K562 (cell line): Measurements from ENCODE around the gene PIMREG. TPM values are rescaled to one million over a fixed set of nuclear protein-coding genes. Genes with fewer than 3 reads are reported as not detected.

Experiments
- ATAC-seq: fragments of 200-7000 bp; cut with Tn5 transposase; 3 replicates; pipeline ENCODE4 v1.9.1; 2020; ENCODE audit warnings: moderate library complexity
- BruUV-seq: library from RNA; stranded (reverse); fragments of 400-500 nt; replicated peaks from 2 replicates; lab custom pipeline; 2021; lab: Mats Ljungman, UMichigan
- CTCF ChIA-PET: fragments of 300-600 bp; formaldehyde crosslinking; extraction: SDS; loops from one replicate; lab custom pipeline; 2021; ENCODE audit warnings: low intra/inter-chr PET ratio; lab: Yijun Ruan, JAX
- POLR2A ChIA-PET: fragments of 300-600, 350-650 bp; sonication (Branson Sonifier 250); formaldehyde crosslinking; extraction: SDS; loops from one replicate; lab custom pipeline; 2021; ENCODE audit warnings: antibody characterized with exemption, inconsistent platforms; lab: Yijun Ruan, JAX
- DNase-seq, 4 experiments: peaks; one replicate each; pipeline versions ENCODE4 v3.0.0 to v3.0.0-alpha.2; 2011 to 2018; ENCODE audit warnings: low spot score in 3 of 4, mixed read lengths in 3 of 4; ENCODE audit errors: extremely low read depth in 1 of 4
- FAIRE-seq: peaks from 2 replicates; lab custom pipeline; 2011; peaks lifted over from hg19 to GRCh38; lab: Jason Lieb, UNC
- H2AFZ ChIP-seq: 2 replicates; pipeline ENCODE4 v1.6.0; 2011; ENCODE audit warnings: low read depth, low read length, control low read depth, inconsistent platforms
- H3K27ac ChIP-seq: fragments of 200-600 bp; 3 replicates; pipeline ENCODE4 v1.8.0; 2011; ENCODE audit warnings: low read depth, mild to moderate bottlenecking, control low read depth, inconsistent platforms, low read length, moderate library complexity, mixed read lengths; ENCODE audit errors: extremely low read depth
- H3K27me3 ChIP-seq, 2 experiments: fragments of 300-600 bp in 1 of 2; 2 replicates in 1 of 2; 3 replicates in 1 of 2; pipeline versions ENCODE4 v1.6.0 to v1.8.0; 2011; ENCODE audit warnings: inconsistent platforms in 2 of 2, low read length in 2 of 2, mild to moderate bottlenecking in 1 of 2, mixed read lengths in 1 of 2, moderate library complexity in 1 of 2; ENCODE audit not compliant: control insufficient read depth in 2 of 2, insufficient read depth in 2 of 2
- H3K36me3 ChIP-seq: fragments of 300-600 bp; 3 replicates; pipeline ENCODE4 v1.8.0; 2011; ENCODE audit warnings: mild to moderate bottlenecking, low read length, inconsistent platforms; ENCODE audit not compliant: control insufficient read depth, insufficient read depth
- H3K4me1 ChIP-seq, 2 experiments: fragments of 200-600 bp in 1 of 2; replicated peaks in 1 of 2; 2 replicates in 1 of 2; 3 replicates in 1 of 2; pipeline versions ENCODE4 v1.5.1 to v1.8.0; 2011; ENCODE audit warnings: inconsistent platforms in 2 of 2, low read length in 2 of 2, mild to moderate bottlenecking in 1 of 2, mixed read lengths in 1 of 2, moderate library complexity in 1 of 2; ENCODE audit not compliant: control insufficient read depth in 2 of 2, insufficient read depth in 2 of 2
- H3K4me2 ChIP-seq: 2 replicates; pipeline ENCODE4 v1.6.1; 2011; ENCODE audit warnings: low read length, control low read depth, inconsistent platforms, mixed read lengths; ENCODE audit not compliant: insufficient read depth
- H3K4me3 ChIP-seq: fragments of 200-600 bp; sonication (generic), shearing (Covaris generic); 2 replicates; pipeline ENCODE4 v1.5.1; 2016; ENCODE audit warnings: control low read depth, inconsistent platforms
- H3K79me2 ChIP-seq: fragments of 200-600 bp; 3 replicates; pipeline ENCODE4 v1.8.0; 2011; ENCODE audit warnings: low read length, inconsistent platforms; ENCODE audit not compliant: control insufficient read depth, insufficient read depth
- H3K9ac ChIP-seq, 2 experiments: 2 replicates each; pipeline versions ENCODE4 v1.6.0 to v1.6.1; 2011; ENCODE audit warnings: low read depth in 2 of 2, low read length in 2 of 2, control low read depth in 1 of 2, inconsistent platforms in 1 of 2, mild to moderate bottlenecking in 1 of 2, mixed read lengths in 1 of 2; ENCODE audit not compliant: insufficient read depth in 1 of 2
- H3K9me1 ChIP-seq: one replicate; pipeline ENCODE4 v1.6.0; 2011; ENCODE audit warnings: inconsistent platforms, mild to moderate bottlenecking, low read length, moderate library complexity; ENCODE audit not compliant: control insufficient read depth, insufficient read depth
- H3K9me3 ChIP-seq: replicated peaks from 2 replicates; pipeline ENCODE4 v1.5.1; 2011; ENCODE audit warnings: low read depth, low read length, inconsistent platforms; ENCODE audit not compliant: control insufficient read depth, insufficient read depth
- H4K20me1 ChIP-seq: replicated peaks from 2 replicates; pipeline ENCODE4 v1.6.1; 2011; ENCODE audit warnings: low read length, inconsistent platforms, mixed read lengths; ENCODE audit not compliant: control insufficient read depth, insufficient read depth
- AFF1 ChIP-seq, 2 experiments: fragments of 450-650 bp; IDR thresholded peaks; 2 replicates each; pipeline ENCODE4 v1.6.1; 2018; ENCODE audit warnings: mild to moderate bottlenecking in 2 of 2, low read depth in 1 of 2; ENCODE audit not compliant: partially characterized antibody in 2 of 2
- CCNT2 ChIP-seq: IDR thresholded peaks from 2 replicates; pipeline ENCODE4 v1.6.1; 2011; ENCODE audit warnings: borderline replicate concordance, low read depth, mild to moderate bottlenecking, moderate library complexity, mixed read lengths, low read length; ENCODE audit not compliant: insufficient read length; ENCODE audit errors: extremely low read depth
- HDGF ChIP-seq: fragments of 450-650 bp; IDR thresholded peaks from 2 replicates; pipeline ENCODE4 v1.6.1; 2016
- HMBOX1 ChIP-seq: sonication (generic); IDR thresholded peaks from 2 replicates; pipeline ENCODE4 v1.6.1; 2016
- PRDM10 ChIP-seq: fragments of 450-650 bp; IDR thresholded peaks from 2 replicates; pipeline ENCODE4 v1.6.1; 2018; ENCODE audit not compliant: partially characterized antibody
- RB1 ChIP-seq: fragments of 450-650 bp; IDR thresholded peaks from 2 replicates; pipeline ENCODE4 v1.6.1; 2017; ENCODE audit warnings: low read depth, mild to moderate bottlenecking
- RBM15 ChIP-seq: fragments of 200-400 bp; formaldehyde crosslinking; IDR thresholded peaks from 2 replicates; pipeline ENCODE4 v1.6.1; 2018; ENCODE audit warnings: mild to moderate bottlenecking, low read length, moderate library complexity; ENCODE audit not compliant: insufficient read depth
- SAFB2 ChIP-seq: fragments of 200-400 bp; formaldehyde crosslinking; IDR thresholded peaks from 2 replicates; pipeline ENCODE4 v1.6.1; 2018; ENCODE audit warnings: borderline replicate concordance, low read length, low read depth, moderate library complexity; ENCODE audit not compliant: severe bottlenecking
- TEAD4 ChIP-seq, 2 experiments: sonication (generic) in 1 of 2; formaldehyde crosslinking in 1 of 2; IDR thresholded peaks; 2 replicates each; pipeline versions ENCODE4 v1.6.1 to v1.8.0; 2012 to 2022; ENCODE audit warnings: borderline replicate concordance in 1 of 2, inconsistent platforms in 1 of 2, low read length in 1 of 2, mild to moderate bottlenecking in 1 of 2, missing genetic modification reagents in 1 of 2
- YBX1 ChIP-seq: fragments of 450-650 bp; IDR thresholded peaks from 2 replicates; pipeline ENCODE4 v1.7.1; 2016; ENCODE audit warnings: mild to moderate bottlenecking
- ZFP36 ChIP-seq: fragments of 150-350 bp; IDR thresholded peaks from 2 replicates; pipeline ENCODE4 v1.6.1; 2018; ENCODE audit warnings: low read length, low read depth; ENCODE audit not compliant: partially characterized antibody
- WGBS: fragments of 100-300 bp; shearing (Covaris generic); methylation state at CpG from one replicate; pipeline ENCODE4 v1.1.6; 2016; ENCODE audit warnings: low coverage, mixed read lengths; ENCODE audit not compliant: insufficient coverage; ENCODE audit errors: missing lambda C conversion rate; 5-methylcytosine and 5-hydroxymethylcytosine counted together
- in situ Hi-C: fragments of 300-500 bp; cut with MboI; formaldehyde crosslinking; loops from 4 replicates; pipeline ENCODE4 v1.15.0; 2018; ENCODE audit warnings: inconsistent platforms, mixed read lengths
- intact Hi-C: fragments of 100-400 bp; cut with micrococcal nuclease; formaldehyde crosslinking; loops from 2 replicates; pipeline ENCODE4 v1.14.2; 2022
- polyA plus RNA-seq, 8 experiments: library from polyadenylated mRNA; depleted of rRNA in 4 of 8; stranded (reverse) in 5 of 8; unstranded in 3 of 8; fragments of >200 nt; fragmentation: Nextera tagmentation in 2 of 8; fragmentation: Illumina TruSeq in 1 of 8; extraction: Ambion mirVana in 2 of 8; extraction: Trizol in 1 of 8; gene quantifications; 2 replicates each; pipeline versions ENCODE4 v1.2.1 to v1.2.3, GENCODE V29; 2011 to 2014; ENCODE audit warnings: inconsistent platforms in 1 of 8, missing spikeins in 1 of 8
- total RNA-seq, 7 experiments: library from RNA; depleted of rRNA in 6 of 7; stranded (reverse); fragments of >200 nt in 6 of 7; fragmentation: Illumina TruSeq in 2 of 7; extraction: Trizol in 2 of 7; gene quantifications; 2 replicates each; pipeline versions ENCODE4 v1.2.1 to v1.2.3, GENCODE V29; 2011 to 2021; ENCODE audit warnings: low replicate concordance in 1 of 7

The PIMREG gene
- total and polyA plus RNA-seq, 9 of the 15 experiments (the other 6 are each of a cell fraction or from before 2014, with no cell fraction given) = 1.1 to 16.7 (median 9.4) TPM

GRCh38 chr17:6402258-6402657 lies 42.0 kb upstream of the PIMREG start:
- peaks cover 2 to 16% of the 10 kb centered on the region in 2 experiments; a peak in 3 of 5 replicates for H3K27me3 ChIP-seq

More at GRCh38 chr17:6402258-6402657, 42.0 kb upstream of the PIMREG start:
- ATAC-seq (no peak), DNase-seq (no peak), FAIRE-seq (no peak)
- Histone ChIP-seq H4K20me1 (no peaks in the 10 kb centered on the region), H3K9me1 (no peaks in the 10 kb centered on the region), H3K36me3 (no peaks in the 10 kb centered on the region), H3K27ac (no peak overlapping the region), H3K9ac (no peak overlapping the region), H3K4me1 (no peaks in the 10 kb centered on the region), H3K4me3 (no peak overlapping the region), H3K4me2 (no peak overlapping the region), H3K79me2 (no peaks in the 10 kb centered on the region), H3K9me3 (no peaks in the 10 kb centered on the region), H2AFZ (no peak overlapping the region)
- in situ Hi-C loops = loop anchor here (25.0 kb wide), 1 partner anchor 690 kb away; no protein-coding TSS in a partner anchor
- POLR2A ChIA-PET = no interaction called here
- 0% methylated on average over 4 of the region's 6 CpGs for WGBS
- intact Hi-C loops = no loop called here
- no TSS peak for BruUV-seq
- TF ChIP-seq ZFP36 (no peak), SAFB2 (no peak), HMBOX1 (no peak), YBX1 (no peak), AFF1 (IDR thresholded peaks at IDR 0.05; ENCODE audit: low read depth in 1 of 2, partially characterized antibody in 2 of 2) (no peak), CCNT2 (no peak), HDGF (no peak), RBM15 (no peak), RB1 (no peak), PRDM10 (no peak), TEAD4 (IDR thresholded peaks at IDR 0.05; ENCODE audit: low read length) (no peak), TEAD4 (CRISPR knock-in tag; IDR thresholded peaks at IDR 0.05; ENCODE audit: borderline replicate concordance) (no peak)
- CTCF ChIA-PET = no interaction called here
